Tibial artery (tissue), 4 donors: ENCODE data around the gene ODAD3.

ENCODE experiments used
- DNase-seq, 2 donors: peaks; one replicate each; pipeline ENCODE4 v3.0.0-alpha.2; 2019
- H3K27ac ChIP-seq, 2 donors: fragments of 200-600 bp; sonication (generic) in 1 of 2; 1 replicate in 1 of 2; 2 replicates in 1 of 2; pipeline ENCODE4 v1.5.1; 2018 to 2019; ENCODE audit warnings: mild to moderate bottlenecking in 1 of 2
- H3K27me3 ChIP-seq, 2 donors: fragments of 200-600 bp; sonication (generic) in 1 of 2; one replicate each; pipeline versions ENCODE4 v1.5.1 to v1.6.0; 2016 to 2019
- H3K36me3 ChIP-seq, 3 donors: fragments of 200-600 bp; sonication (generic) in 2 of 3; one replicate each; pipeline ENCODE4 v1.5.1; 2016 to 2019; ENCODE audit warnings: mild to moderate bottlenecking in 2 of 3
- H3K4me1 ChIP-seq, 4 donors: fragments of 200-600 bp; sonication (generic) in 2 of 4; 1 replicate in 3 of 4; 2 replicates in 1 of 4; pipeline ENCODE4 v1.5.1; 2016 to 2019
- H3K4me3 ChIP-seq, 2 donors: fragments of 200-600 bp; sonication (generic) in 1 of 2; 1 replicate in 1 of 2; 2 replicates in 1 of 2; pipeline ENCODE4 v1.5.1; 2018 to 2019; ENCODE audit warnings: mild to moderate bottlenecking in 2 of 2
- H3K9me3 ChIP-seq, 3 donors: fragments of 200-600 bp; sonication (generic) in 1 of 3; one replicate each; pipeline ENCODE4 v1.5.1; 2016 to 2019
- intact Hi-C: fragments of 100-400 bp; cut with DNase I; formaldehyde crosslinking; loops from one replicate; pipeline ENCODE4 v1.15.0; 2023; ENCODE audit warnings: low total_unique reads
- TF ChIP-seq, protein P1 (sequence below), 2 experiments: fragments of 200-600 bp in 1 of 2; fragments of 450-650 bp in 1 of 2; IDR thresholded peaks; one replicate each; pipeline ENCODE4 v1.5.1; 2017 to 2019; ENCODE audit warnings: antibody characterized with exemption in 2 of 2, mild to moderate bottlenecking in 1 of 2, moderate library complexity in 1 of 2

The ODAD3 gene

DNA sequence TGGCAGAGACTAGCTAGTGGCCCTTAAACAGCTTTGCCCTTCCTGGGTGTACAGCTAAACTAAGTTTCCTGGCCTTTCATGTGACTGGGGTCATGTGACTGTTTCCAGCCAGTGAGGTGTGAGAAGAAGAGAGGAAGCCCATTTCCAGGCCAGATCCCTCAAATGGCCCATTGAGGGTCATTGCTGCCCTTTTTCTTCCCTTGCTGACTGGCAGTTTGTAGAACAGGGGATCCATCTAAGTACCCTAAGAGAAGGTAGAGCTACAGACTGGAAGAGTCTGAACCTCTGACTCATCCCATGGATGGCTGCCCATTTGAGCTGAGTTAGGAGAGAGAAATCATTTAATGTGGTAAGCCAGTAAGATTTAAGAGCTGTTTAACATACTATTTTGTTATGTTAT, 57.7 kb downstream of the ODAD3 start:
- Histone ChIP-seq H3K27ac (peak overlapping the region; percentile 59 to 94), H3K9me3 (no peaks in the 10 kb centered on the region), H3K4me1 (peaks cover 0 to 68% (median 58%) of the 10 kb centered on the region in 4 donors), H3K27me3 (peaks cover 0 to 7% of the 10 kb centered on the region in 2 donors), H3K4me3 (no peak overlapping the region), H3K36me3 (peaks cover 0 to 7% (median 0%) of the 10 kb centered on the region in 3 donors)
- TF ChIP-seq, protein P1, sequence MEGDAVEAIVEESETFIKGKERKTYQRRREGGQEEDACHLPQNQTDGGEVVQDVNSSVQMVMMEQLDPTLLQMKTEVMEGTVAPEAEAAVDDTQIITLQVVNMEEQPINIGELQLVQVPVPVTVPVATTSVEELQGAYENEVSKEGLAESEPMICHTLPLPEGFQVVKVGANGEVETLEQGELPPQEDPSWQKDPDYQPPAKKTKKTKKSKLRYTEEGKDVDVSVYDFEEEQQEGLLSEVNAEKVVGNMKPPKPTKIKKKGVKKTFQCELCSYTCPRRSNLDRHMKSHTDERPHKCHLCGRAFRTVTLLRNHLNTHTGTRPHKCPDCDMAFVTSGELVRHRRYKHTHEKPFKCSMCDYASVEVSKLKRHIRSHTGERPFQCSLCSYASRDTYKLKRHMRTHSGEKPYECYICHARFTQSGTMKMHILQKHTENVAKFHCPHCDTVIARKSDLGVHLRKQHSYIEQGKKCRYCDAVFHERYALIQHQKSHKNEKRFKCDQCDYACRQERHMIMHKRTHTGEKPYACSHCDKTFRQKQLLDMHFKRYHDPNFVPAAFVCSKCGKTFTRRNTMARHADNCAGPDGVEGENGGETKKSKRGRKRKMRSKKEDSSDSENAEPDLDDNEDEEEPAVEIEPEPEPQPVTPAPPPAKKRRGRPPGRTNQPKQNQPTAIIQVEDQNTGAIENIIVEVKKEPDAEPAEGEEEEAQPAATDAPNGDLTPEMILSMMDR (IDR thresholded peaks at IDR 0.05), result no peak
- DNase-seq, result peak in 1 of 2 donors; percentile 63
- intact Hi-C loops, result loop anchor here (10.0 kb wide), 2 partner anchors 68 to 82 kb away; partner anchors contain the start of gene TSPAN16

GRCh38 chr19:11375143-11375948, 59.6 kb downstream of the ODAD3 start:
- peak overlapping the region; percentile 90 to 94 for H3K27ac ChIP-seq
- H3K36me3 ChIP-seq, result peaks cover 0 to 7% (median 0%) of the 10 kb centered on the region in 3 donors
- no peaks in the 10 kb centered on the region for H3K9me3 ChIP-seq
- DNase-seq, result peak; percentile 49 to 80
- H3K4me1 ChIP-seq, result peaks cover 0 to 54% (median 44%) of the 10 kb centered on the region in 4 donors
- H3K27me3 ChIP-seq, result no peaks in the 10 kb centered on the region
- TF ChIP-seq, protein P1 (IDR thresholded peaks at IDR 0.05), result no peak
- H3K4me3 ChIP-seq, result peak overlapping the region; percentile 62 to 63
- intact Hi-C loops, result loop anchor here (10.0 kb wide), 2 partner anchors 69 to 81 kb away; partner anchors contain the start of gene TSPAN16

DNA sequence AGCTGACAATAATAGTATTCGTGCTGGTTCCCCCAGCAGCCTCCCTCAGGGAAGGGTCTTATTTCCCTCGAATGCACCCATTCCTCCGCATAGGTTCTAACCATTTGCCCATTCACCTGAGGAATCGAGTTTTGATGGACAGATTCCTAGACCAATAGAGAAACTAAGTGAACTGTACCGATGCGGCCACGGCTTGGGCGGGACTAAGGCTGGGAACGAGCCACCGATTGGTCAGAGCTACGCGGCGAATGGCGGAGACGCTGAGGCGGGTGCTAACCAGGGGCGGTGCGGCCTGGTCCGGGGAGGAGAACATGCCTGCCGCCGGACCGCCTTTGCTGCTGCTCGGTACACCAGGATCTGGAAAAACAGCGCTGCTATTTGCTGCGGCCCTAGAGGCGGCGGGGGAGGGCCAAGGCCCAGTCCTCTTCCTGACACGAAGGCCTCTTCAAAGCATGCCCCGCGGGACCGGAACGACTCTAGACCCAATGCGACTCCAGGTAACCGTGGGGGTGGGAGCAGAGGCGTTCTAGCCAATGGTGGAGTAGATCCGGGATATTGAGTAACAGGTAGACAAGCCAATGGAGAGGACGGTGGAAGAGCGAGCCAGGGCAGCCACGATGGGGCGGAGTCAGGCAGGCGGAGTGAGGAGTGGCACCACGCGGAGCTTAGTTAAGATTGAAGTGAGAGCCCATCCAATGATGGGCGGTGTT, 60.3 kb downstream of the ODAD3 start, which contains the start of gene SWSAP1:
Gene SWSAP1 (plus strand): TSS at position 234 of the 710 bp plus-strand sequence. CDS start 15 bp downstream, at position 249.
- Histone ChIP-seq H3K27me3 (no peaks in the 10 kb centered on the region), H3K36me3 (peaks cover 0 to 7% (median 0%) of the 10 kb centered on the region in 3 donors), H3K4me1 (peaks cover 0 to 46% (median 38%) of the 10 kb centered on the region in 4 donors), H3K27ac (peak within 1 kb of the TSS; percentile 90 to 94), H3K4me3 (peak within 1 kb of the TSS; percentile 62 to 63), H3K9me3 (no peaks in the 10 kb centered on the region)
- DNase-seq, result peak; percentile 99
- intact Hi-C loops, result loop anchor here (10.0 kb wide), 2 partner anchors 70 to 80 kb away; partner anchors contain the start of gene TSPAN16
- TF ChIP-seq, protein P1 (IDR thresholded peaks at IDR 0.05), result peak in 1 of 2 experiments; percentile 20

DNA sequence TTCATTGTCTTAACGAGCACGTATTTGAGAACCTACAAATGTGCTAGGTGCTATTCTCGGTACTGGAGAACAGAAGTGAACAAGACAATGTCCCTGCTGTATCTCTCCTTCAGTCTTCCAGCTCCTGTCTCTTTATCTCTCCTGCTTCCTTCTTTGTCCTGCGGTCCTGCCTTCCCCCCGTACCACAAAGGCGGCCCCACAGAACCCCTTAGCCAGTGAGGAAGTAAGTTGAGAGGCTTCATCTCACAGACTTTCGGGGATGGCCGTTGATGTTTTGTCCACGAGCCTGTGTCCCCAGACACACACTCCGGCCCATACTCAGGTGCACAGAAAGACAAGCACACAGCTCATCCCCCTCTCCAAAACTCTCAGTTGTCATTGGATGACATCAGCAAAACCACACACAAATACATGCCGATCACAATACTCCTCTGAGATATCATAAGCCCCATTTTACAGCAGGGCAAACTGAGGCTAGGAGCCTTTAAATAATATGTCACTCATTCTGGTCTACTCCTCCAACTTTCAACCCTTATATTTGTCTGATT, 61.0 kb downstream of the ODAD3 start:
- Histone ChIP-seq H3K27ac (peak overlapping the region; percentile 90 to 94), H3K36me3 (peaks cover 0 to 7% (median 0%) of the 10 kb centered on the region in 3 donors), H3K27me3 (no peaks in the 10 kb centered on the region), H3K4me3 (peak overlapping the region; percentile 62 to 63), H3K9me3 (no peaks in the 10 kb centered on the region), H3K4me1 (peaks cover 0 to 42% (median 37%) of the 10 kb centered on the region in 4 donors)
- TF ChIP-seq, protein P1 (IDR thresholded peaks at IDR 0.05), result no peak
- DNase-seq, result no peak
- intact Hi-C loops, result loop anchor here (10.0 kb wide), 2 partner anchors 71 to 79 kb away; partner anchors contain the start of gene TSPAN16
